Measurements from ENCODE around the gene RPS6KL1.

DNA sequence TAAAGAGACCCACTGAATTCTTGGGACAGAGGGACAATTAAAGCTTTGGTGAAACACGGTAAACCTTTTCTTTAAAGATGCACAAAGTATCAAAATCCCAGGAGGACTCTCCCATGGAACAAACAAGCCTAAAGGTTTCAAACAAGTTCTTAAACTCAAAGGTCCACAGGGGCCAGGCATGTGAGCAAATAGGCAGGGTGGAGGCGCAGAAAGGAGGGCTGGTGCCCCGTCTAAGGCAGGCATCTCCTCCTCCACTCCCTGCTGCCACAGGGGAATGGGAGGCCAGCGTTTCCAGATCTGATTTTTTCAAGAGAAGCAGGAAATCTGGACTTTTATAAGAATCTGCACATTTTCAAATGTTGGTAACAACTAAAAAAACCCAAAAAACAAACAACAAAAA lies 7.6 kb downstream of the RPS6KL1 start:
- TF ChIP-seq, protein P1, sequence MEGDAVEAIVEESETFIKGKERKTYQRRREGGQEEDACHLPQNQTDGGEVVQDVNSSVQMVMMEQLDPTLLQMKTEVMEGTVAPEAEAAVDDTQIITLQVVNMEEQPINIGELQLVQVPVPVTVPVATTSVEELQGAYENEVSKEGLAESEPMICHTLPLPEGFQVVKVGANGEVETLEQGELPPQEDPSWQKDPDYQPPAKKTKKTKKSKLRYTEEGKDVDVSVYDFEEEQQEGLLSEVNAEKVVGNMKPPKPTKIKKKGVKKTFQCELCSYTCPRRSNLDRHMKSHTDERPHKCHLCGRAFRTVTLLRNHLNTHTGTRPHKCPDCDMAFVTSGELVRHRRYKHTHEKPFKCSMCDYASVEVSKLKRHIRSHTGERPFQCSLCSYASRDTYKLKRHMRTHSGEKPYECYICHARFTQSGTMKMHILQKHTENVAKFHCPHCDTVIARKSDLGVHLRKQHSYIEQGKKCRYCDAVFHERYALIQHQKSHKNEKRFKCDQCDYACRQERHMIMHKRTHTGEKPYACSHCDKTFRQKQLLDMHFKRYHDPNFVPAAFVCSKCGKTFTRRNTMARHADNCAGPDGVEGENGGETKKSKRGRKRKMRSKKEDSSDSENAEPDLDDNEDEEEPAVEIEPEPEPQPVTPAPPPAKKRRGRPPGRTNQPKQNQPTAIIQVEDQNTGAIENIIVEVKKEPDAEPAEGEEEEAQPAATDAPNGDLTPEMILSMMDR (IDR thresholded peaks at IDR 0.05; ENCODE audit: borderline replicate concordance, extremely low read depth, low read length, poor library complexity, severe bottlenecking): no peak
- no peak for TF ChIP-seq EZH2 (IDR thresholded peaks at IDR 0.05; ENCODE audit: borderline replicate concordance, low read depth, low read length, severe bottlenecking)

All from DND-41 (cell line).